Esophagus muscularis mucosa (tissue), 3 donors: ENCODE data around the gene MRGPRD.

ENCODE experiments used
- POLR2AphosphoS5 ChIP-seq, 2 donors: sonication (generic); formaldehyde crosslinking; IDR thresholded peaks; one replicate each; pipeline ENCODE4 v1.6.1; 2017; ENCODE audit warnings: antibody characterized with exemption in 2 of 2
- TF ChIP-seq, protein P1 (sequence below), 3 experiments: fragments of 200-600 bp in 2 of 3; fragments of 450-650 bp in 1 of 3; sonication (generic) in 2 of 3; IDR thresholded peaks; one replicate each; pipeline ENCODE4 v1.5.1; 2017 to 2019; ENCODE audit warnings: antibody characterized with exemption in 3 of 3, mild to moderate bottlenecking in 2 of 3, moderate library complexity in 1 of 3

DNA sequence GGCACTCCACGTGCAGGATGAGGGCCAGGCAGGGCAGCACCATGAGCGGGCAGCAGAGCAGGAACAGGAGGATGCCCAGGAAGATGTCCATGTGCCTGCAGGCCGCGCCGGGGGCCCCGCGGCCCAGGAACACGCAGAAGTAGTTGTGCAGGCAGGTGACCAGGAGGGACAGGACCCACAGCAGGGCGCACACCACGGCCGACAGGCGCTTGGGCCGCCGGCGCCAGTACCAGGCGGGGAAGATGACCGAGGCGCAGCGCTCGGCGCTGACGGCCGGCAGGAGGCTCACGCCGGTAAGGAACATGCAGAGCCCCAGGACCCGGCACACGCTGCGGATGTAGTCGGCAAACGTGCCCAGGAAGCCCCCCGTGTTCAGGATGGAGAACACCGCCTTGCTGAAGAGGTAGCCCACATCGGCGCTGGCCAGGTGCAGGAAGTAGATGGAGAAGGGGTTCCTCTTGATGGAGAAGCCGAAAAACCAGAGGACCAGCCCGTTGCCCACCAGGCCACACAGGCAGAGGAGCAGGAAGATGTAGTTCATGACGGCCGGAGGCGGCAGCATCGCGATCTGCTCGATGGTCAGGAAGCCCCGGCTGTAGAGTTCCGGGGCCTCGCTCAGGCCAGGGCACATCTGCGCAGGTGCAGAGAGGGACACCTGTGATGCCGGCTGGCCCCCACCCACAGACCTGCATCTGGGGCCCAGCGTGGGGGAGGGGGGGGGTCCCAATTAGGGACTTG, 25.0 kb upstream of the MRGPRD start:
- peak in 1 of 2 donors; percentile 18 for TF ChIP-seq POLR2AphosphoS5 (IDR thresholded peaks at IDR 0.05)
- TF ChIP-seq, protein P1, sequence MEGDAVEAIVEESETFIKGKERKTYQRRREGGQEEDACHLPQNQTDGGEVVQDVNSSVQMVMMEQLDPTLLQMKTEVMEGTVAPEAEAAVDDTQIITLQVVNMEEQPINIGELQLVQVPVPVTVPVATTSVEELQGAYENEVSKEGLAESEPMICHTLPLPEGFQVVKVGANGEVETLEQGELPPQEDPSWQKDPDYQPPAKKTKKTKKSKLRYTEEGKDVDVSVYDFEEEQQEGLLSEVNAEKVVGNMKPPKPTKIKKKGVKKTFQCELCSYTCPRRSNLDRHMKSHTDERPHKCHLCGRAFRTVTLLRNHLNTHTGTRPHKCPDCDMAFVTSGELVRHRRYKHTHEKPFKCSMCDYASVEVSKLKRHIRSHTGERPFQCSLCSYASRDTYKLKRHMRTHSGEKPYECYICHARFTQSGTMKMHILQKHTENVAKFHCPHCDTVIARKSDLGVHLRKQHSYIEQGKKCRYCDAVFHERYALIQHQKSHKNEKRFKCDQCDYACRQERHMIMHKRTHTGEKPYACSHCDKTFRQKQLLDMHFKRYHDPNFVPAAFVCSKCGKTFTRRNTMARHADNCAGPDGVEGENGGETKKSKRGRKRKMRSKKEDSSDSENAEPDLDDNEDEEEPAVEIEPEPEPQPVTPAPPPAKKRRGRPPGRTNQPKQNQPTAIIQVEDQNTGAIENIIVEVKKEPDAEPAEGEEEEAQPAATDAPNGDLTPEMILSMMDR (IDR thresholded peaks at IDR 0.05), result no peak
